ENCODE results near the gene VPS11.
"Not testable (repeated sequence)": the region's sequence is repeated elsewhere in the genome, so short reads cannot be mapped to it uniquely, and the experiment has no call there.

The VPS11 gene

DNA sequence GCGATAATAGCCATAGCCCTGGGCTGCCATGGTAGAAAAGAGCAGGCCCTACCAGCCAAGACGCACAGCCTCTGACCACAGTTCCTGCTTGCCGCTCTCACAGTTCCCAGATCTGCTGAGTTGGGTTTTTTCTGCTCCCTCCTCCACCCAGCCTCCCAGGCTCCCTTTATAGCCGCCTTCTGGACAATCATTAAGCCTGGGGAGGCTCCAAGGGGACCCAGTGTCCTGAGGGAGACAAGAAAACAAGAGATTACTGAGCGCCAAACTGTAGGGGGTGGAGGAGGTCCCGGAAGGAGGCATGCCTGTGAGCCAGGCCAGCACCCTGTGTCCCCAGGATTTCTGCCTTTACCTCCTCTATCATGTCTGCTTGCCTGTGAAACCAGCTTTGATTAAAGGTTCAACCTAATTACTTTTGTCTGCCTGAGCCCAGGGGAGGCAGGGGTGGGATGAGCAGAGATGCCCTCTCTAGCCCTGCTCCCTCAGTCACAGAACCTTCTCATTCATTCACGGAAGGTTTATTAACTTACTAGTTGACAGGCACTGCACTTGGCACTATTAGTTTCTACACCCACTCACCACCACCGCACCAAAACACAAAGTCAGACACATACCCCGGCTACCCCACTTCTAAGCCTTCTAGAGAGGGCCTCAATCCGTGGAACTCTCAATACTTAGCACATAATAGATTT lies 38.1 kb upstream of the VPS11 start:
- H3K27ac Mint-ChIP-seq, result peak overlapping the region; percentile 23 to 66
- ATAC-seq (peak; percentile 73), DNase-seq (peak; percentile 58 to 61)
- H3K4me1 Mint-ChIP-seq, result peaks cover 56% of the 10 kb centered on the region
- H3K9me3 Mint-ChIP-seq, result no peaks in the 10 kb centered on the region
- H3K4me3 Mint-ChIP-seq, result peak overlapping the region; percentile 77 to 91
- no peaks in the 10 kb centered on the region for H3K27me3 Mint-ChIP-seq

GRCh38 chr11:119030029-119030328 lies 37.6 kb upstream of the VPS11 start:
- Mint-ChIP-seq H3K9me3 (no peaks in the 10 kb centered on the region), H3K4me1 (peaks cover 51% of the 10 kb centered on the region), H3K27ac (peak overlapping the region; percentile 23 to 66), H3K27me3 (no peaks in the 10 kb centered on the region), H3K4me3 (peak overlapping the region; percentile 77 to 91)
- ATAC-seq (peak; percentile 68), DNase-seq (peak in 1 of 2 donors; percentile 56)

- Mint-ChIP-seq H3K4me1 (peaks cover 46% of the 10 kb centered on the region), H3K27me3 (no peaks in the 10 kb centered on the region), H3K27ac (peak within 1 kb of the TSS; percentile 42 to 66), H3K4me3 (peak within 1 kb of the TSS; percentile 77 to 91), H3K9me3 (no peaks in the 10 kb centered on the region)
- ATAC-seq (peak; percentile 85), DNase-seq (peak; percentile 99)
These were observed 37.1 kb upstream of the VPS11 start, which contains the start of gene SLC37A4 for GRCh38 chr11:119030329-119031047. SLC37A4 (minus strand) TSS chr11:119030877.

DNA sequence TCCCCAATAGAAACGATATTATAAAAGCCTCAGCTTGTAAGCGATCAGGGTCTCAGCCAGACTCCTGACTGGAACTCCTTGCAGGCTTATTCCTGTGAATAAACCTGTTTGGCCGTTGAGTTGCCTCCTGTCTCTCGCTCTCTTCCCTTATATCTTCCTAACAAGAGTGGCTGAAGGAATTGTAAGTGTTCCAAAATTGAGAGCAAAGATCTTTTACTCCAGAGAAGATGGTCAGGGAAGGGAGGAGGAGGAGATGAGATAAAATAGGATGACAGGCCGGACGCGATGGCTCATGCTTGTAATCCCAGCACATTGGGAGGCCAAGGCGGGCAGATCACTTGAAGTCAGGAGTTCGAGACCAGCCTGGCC lies 35.7 kb upstream of the VPS11 start:
- Mint-ChIP-seq H3K4me1 (peaks cover 32% of the 10 kb centered on the region), H3K27me3 (no peaks in the 10 kb centered on the region), H3K27ac (no peak overlapping the region), H3K4me3 (no peak overlapping the region), H3K9me3 (no peaks in the 10 kb centered on the region)
- ATAC-seq, result no peak
- no peak for DNase-seq

DNA sequence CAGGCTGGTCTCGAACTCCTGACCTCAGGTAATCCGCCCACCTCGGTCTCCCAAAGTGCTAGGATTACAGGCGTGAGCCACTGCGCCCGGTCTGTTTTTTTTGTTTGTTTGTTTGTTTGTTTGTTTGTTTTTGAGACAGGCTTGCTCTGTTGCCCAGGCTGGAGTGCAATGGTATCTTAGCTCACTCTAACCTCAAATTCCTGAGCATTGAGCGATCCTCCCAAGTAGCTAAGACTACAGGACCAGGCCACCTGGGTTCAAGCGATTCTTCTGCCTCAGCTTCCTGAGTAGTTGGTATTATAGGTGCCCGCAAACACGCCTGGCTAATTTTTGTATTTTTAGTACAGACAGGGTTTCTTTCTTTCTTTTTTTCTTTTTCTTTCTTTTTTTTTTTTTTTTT lies 34.2 kb upstream of the VPS11 start:
- DNase-seq, ATAC-seq, H3K4me3 Mint-ChIP-seq, H3K27me3 Mint-ChIP-seq, H3K9me3 Mint-ChIP-seq, H3K27ac Mint-ChIP-seq: not testable (repeated sequence)
- H3K4me1 Mint-ChIP-seq, result peaks cover 17% of the 10 kb centered on the region

GRCh38 chr11:119034813-119035212 lies 32.8 kb upstream of the VPS11 start:
- Mint-ChIP-seq H3K27me3 (no peaks in the 10 kb centered on the region), H3K4me3 (no peak overlapping the region), H3K27ac (no peak overlapping the region), H3K9me3 (no peaks in the 10 kb centered on the region), H3K4me1 (peaks cover 3% of the 10 kb centered on the region)
- ATAC-seq (no peak), DNase-seq (no peak)

DNA sequence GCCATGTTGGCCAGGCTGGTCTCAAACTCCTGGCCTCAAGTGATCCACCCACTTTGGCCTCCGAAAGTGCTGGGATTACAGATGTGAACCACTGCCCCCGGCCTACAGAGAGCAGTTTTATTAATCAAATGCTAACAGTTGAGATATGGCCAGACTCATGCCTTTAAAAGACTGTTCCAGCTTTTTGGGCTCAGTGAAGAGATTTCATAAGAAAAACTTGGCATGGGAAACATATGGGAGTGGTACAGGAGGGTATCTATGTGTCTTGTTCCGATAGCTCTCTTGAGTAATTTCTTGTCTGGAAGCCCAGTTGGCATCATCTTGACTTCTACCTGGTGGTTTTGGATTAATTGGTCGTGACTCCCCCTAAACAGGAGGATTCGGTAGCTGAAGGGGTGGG lies 28.7 kb upstream of the VPS11 start:
- DNase-seq, result no peak
- no peaks in the 10 kb centered on the region for H3K27me3 Mint-ChIP-seq
- H3K9me3 Mint-ChIP-seq, result no peaks in the 10 kb centered on the region
- peaks cover 9% of the 10 kb centered on the region for H3K4me1 Mint-ChIP-seq
- no peak overlapping the region for H3K4me3 Mint-ChIP-seq
- no peak for ATAC-seq
- H3K27ac Mint-ChIP-seq, result no peak overlapping the region

DNA sequence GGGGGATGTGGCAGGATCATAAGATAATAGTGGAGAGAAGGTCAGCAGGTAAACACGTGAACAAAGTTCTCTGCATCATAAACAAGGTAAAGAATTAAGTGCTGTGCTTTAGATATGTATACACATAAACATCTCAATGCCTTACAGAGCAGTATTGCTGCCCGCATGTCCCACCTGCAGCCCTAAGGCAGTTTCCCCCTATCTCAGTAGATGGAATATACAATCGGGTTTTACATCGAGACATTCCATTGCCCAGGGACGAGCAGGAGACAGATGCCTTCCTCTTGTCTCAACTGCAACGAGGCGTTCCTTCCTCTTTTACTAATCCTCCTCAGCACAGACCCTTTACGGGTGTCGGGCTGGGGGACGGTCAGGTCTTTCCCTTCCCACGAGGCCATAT lies 28.1 kb upstream of the VPS11 start:
- H3K9me3 Mint-ChIP-seq, H3K4me1 Mint-ChIP-seq, ATAC-seq, H3K27me3 Mint-ChIP-seq, DNase-seq, H3K4me3 Mint-ChIP-seq, H3K27ac Mint-ChIP-seq: not testable (repeated sequence)

GRCh38 chr11:119041821-119042514 lies 25.6 kb upstream of the VPS11 start:
- H3K27ac Mint-ChIP-seq, result no peak overlapping the region
- ATAC-seq (peak; percentile 69), DNase-seq (no peak)
- peaks cover 9% of the 10 kb centered on the region for H3K4me1 Mint-ChIP-seq
- H3K9me3 Mint-ChIP-seq, result no peaks in the 10 kb centered on the region
- H3K4me3 Mint-ChIP-seq, result no peak overlapping the region
- H3K27me3 Mint-ChIP-seq, result no peaks in the 10 kb centered on the region

GRCh38 chr11:119042927-119043326 lies 24.7 kb upstream of the VPS11 start:
- no peak overlapping the region for H3K4me3 Mint-ChIP-seq
- DNase-seq (no peak), ATAC-seq (no peak)
- H3K4me1 Mint-ChIP-seq, result peaks cover 9% of the 10 kb centered on the region
- no peaks in the 10 kb centered on the region for H3K27me3 Mint-ChIP-seq
- no peaks in the 10 kb centered on the region for H3K9me3 Mint-ChIP-seq
- H3K27ac Mint-ChIP-seq, result no peak overlapping the region

- no peak for ATAC-seq
- no peak for DNase-seq
- H3K4me3 Mint-ChIP-seq, result no peak overlapping the region
- peaks cover 9% of the 10 kb centered on the region for H3K4me1 Mint-ChIP-seq
- no peaks in the 10 kb centered on the region for H3K27me3 Mint-ChIP-seq
- no peaks in the 10 kb centered on the region for H3K9me3 Mint-ChIP-seq
- H3K27ac Mint-ChIP-seq, result no peak overlapping the region
These were observed 22.9 kb upstream of the VPS11 start for GRCh38 chr11:119044708-119045107.

GRCh38 chr11:119046489-119046888 lies 21.1 kb upstream of the VPS11 start:
- Mint-ChIP-seq H3K27me3 (no peaks in the 10 kb centered on the region), H3K9me3 (no peaks in the 10 kb centered on the region), H3K27ac (peak overlapping the region in 1 of 2 donors; percentile 54), H3K4me1 (peaks cover 13% of the 10 kb centered on the region), H3K4me3 (no peak overlapping the region)
- no peak for ATAC-seq
- DNase-seq, result no peak

- H3K27ac Mint-ChIP-seq, result no peak overlapping the region
- H3K9me3 Mint-ChIP-seq, result no peaks in the 10 kb centered on the region
- no peak overlapping the region for H3K4me3 Mint-ChIP-seq
- no peak for ATAC-seq
- H3K27me3 Mint-ChIP-seq, result no peaks in the 10 kb centered on the region
- DNase-seq, result no peak
- H3K4me1 Mint-ChIP-seq, result peaks cover 13% of the 10 kb centered on the region
These were observed 20.4 kb upstream of the VPS11 start for GRCh38 chr11:119047205-119047604.

GRCh38 chr11:119048644-119049043 lies 19.0 kb upstream of the VPS11 start:
- H3K4me1 Mint-ChIP-seq, result peaks cover 24% of the 10 kb centered on the region
- H3K9me3 Mint-ChIP-seq, result no peaks in the 10 kb centered on the region
- peak overlapping the region in 1 of 2 donors; percentile 12 for H3K27ac Mint-ChIP-seq
- H3K27me3 Mint-ChIP-seq, result no peaks in the 10 kb centered on the region
- no peak overlapping the region for H3K4me3 Mint-ChIP-seq
- ATAC-seq (no peak), DNase-seq (no peak)

- Mint-ChIP-seq H3K4me1 (peaks cover 29% of the 10 kb centered on the region), H3K4me3 (no peak overlapping the region), H3K27ac (peak overlapping the region; percentile 6 to 12), H3K27me3 (no peaks in the 10 kb centered on the region), H3K9me3 (no peaks in the 10 kb centered on the region)
- DNase-seq, result no peak
- ATAC-seq, result no peak
These were observed 18.5 kb upstream of the VPS11 start for GRCh38 chr11:119049081-119049480.
